HG02981 (cell line): Measurements from ENCODE around the gene TIMM9.
"Not testable (repeated sequence)": the region's sequence is repeated elsewhere in the genome, so short reads cannot be mapped to it uniquely, and the experiment has no call there.

ENCODE experiments used
- ATAC-seq: cut with Tn5 transposase; IDR thresholded peaks from one replicate; pipeline ENCODE4 v1.9.1; 2021; ENCODE audit warnings: mild to moderate bottlenecking, moderate library complexity; ENCODE audit not compliant: unreplicated experiment

The TIMM9 gene, protein sequence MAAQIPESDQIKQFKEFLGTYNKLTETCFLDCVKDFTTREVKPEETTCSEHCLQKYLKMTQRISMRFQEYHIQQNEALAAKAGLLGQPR

DNA sequence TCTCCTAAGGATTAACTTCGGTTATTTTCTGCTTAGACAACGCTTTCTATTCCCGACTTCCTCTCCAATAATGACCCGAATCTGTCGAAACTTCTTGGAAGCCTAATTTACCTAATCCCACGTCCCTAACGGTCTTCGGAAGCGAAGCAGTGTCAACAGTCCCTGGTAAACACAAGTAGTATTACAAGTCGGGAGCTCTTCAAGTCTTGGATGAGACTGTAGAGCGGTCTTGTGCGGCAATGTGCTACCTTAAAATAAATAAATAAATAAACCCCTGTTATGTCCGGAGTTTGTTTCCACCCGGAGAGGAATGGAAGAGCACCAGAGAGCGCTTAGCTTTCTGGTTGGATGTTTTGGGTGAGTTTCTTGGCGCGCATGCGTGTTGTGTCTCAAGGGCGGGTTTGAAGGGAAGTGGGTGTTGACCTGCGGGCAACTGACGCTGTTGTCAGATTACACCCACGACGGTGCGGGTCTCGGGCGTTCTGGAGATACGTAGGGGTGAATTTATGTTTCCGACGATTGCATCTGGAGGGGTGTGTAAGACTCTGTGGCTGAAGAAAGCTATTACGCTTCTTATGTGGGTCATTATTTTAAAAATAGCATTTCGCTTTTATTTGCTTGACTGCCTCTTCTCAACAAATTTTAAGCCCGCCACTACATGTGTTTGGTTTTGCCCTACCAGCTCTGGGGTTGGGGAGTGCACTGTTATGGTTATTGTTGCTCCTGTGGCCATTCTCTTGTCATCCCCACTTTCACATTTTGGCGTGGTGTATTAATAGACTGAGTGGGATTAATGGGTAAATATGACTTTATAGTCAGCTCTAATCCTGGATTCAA, at the start of gene TIMM9, which contains the start of gene KIAA0586:
TSS of gene TIMM9 (minus strand) at position 251 of the 837 bp plus-strand sequence. CDS start 15,586 bp downstream, outside the sequence.
TSS of gene KIAA0586 (plus strand) at position 439 of the 837 bp plus-strand sequence. CDS start 546 bp downstream, outside the sequence.
- peak; percentile 91 for ATAC-seq

DNA sequence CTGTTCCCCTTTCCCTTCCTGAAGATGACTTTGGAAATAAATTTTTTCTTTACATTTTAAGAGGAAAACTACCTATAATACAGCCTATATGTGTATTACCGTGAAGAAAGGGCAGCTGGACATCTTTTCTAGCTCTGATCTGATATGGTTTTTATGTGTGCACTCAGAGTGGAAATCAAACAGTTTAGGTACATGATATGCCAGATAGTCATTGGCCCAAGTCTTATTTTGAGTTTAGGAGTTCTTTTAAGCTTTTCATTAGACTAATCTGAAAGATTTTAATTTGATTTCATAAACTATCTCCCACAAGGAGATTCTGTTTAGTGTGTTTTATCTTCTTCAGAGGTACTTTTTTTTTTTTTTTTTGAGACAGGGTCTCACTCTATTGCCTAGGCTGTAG, 49.0 kb upstream of the TIMM9 start:
- ATAC-seq = no peak

GRCh38 chr14:58469309-58469708, 42.0 kb upstream of the TIMM9 start:
- no peak for ATAC-seq

DNA sequence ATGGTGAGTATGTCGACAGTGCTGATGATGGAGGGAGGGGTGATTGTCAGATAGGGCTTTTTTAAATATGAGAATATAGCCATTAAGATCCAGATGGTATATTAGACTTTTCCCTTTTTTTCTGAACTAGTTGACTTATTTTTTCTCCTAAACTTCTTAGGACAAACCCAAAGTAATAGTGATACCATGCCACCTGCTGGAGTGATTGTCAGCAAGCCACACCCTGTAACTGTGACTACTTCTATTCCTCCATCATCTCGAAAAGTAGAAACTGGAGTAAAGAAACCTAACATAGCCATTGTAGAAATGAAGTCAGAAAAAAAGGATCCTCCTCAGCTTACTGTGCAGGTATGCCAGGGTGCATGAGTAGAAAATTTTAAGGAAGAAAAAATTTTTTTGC, 40.2 kb upstream of the TIMM9 start:
- no peak for ATAC-seq

- ATAC-seq = no peak
Measured at GRCh38 chr14:58466459-58466858, 39.1 kb upstream of the TIMM9 start.

DNA sequence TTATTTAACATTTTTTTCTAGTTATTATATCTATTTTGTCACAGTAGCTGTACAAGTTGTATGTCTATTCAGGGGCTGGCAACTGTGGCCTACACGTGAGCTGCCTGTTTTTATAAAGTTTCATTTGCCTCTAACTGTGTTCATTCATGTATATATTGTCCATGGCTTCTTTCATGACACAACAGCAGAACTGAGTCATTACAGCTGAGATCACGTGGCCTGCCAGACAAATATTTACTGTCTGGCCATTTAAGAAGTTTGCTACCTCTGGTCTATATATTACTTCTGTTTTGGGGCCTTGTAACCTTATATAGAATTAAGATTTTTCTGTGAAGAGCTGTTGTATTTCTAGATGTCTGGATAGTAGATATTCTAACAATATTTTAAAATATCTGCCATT, 38.1 kb upstream of the TIMM9 start:
- ATAC-seq = no peak

DNA sequence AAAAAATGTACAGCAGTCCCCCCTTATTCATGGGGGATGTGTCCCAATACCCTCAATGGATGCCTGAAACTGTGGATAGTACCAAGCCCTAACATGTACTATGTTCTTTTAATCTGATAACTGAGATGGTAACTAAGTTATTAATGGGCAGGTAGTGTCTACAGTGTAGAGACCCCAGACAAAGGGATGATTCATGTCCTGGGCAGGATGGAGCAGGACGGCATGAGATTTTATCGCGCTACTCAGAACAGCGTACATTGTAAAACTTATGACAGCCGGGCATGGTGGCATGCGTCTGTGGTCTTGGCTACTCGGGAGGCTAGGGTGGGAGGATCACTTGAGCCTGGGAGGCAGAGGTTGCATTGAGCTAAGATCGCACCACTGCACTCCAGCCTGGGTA, 37.3 kb upstream of the TIMM9 start:
- no peak for ATAC-seq

DNA sequence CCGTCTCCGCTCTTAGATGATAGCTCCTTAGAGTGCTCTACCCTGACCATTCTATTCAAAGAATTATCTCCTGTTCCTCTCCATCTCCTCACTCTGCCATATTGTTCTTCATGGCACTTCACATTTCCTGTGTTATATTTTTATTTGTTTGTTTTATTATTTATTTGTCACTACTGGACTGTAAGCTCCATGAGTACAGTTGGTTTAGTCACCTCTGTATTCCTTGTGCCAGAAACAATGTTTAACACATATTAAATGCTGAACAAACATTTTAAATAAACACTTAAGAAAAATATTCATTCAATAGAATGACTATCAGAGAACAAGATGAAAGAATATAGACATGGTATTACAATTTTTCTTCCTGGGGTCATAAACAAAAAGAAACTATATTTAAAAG, 35.8 kb upstream of the TIMM9 start:
- ATAC-seq = no peak

DNA sequence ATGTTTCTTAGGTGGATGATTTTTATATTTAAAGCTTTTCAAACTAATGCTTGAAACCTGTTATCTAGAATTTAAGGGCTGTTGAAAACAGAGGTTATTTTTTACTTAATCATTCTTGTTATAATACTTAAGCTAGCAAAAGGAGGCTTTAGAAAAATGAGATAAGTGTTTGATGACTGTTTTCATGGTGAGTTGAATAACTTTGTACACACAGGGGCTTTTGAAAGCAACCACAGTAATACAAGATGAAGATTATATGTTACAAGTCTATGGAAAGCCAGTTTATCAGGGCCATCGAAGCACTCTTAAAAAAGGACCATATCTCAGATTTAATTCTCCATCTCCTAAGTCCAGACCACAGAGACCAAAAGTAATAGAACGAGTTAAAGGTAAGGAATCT, 33.4 kb upstream of the TIMM9 start:
- no peak for ATAC-seq

DNA sequence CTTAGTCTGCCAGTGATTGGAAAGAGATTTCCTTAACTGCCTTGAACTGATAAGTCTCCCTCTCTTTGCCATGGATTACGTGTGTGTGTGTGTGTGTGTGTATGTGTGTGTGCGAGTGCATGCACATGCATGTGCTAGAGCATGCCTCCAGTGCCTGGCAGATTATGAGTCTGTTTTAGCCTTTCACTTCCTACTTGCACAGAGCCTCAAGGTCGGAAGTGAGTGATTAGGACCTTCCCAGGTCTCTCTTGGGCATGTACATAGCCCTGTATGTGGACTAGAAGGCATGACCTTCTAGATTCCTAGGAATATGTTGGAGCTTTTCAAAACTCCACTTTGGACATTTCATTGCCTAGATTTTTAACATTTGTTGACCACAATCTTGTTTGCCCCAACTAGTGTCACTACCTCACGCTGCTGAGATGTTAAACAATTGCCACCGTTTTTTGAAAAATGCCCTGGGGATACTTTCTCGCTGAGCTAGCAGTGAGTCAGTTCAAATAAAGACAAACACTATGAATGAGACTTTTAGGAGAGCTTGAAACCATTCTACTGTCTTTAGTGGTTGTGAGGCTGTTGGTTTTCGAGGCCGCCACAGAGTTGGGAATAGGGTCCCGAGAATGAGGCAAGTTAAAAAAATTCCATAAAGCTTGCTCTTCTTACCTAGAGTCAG, 28.4 kb upstream of the TIMM9 start:
- no peak for ATAC-seq

DNA sequence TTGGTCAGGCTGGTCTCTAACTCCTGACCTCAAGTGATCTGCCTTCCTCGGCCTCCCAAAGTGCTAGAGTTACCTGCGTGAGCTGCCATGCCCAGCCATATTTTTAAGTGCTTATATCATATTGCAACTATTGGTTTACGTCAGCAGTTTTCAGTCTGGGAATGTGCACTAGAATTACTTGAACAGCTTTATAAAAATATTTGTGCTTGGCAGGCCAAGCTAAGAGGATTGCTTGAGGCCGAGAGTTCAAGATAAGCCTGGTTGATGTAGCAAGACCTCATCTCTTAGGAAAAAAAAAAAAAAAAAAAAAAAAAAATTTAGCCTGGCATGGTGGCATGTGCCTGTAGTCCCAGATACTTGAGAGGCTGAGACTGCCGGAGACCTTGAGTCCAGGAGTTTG, 17.3 kb upstream of the TIMM9 start:
- ATAC-seq = no peak

- ATAC-seq = no peak
Measured at GRCh38 chr14:58439476-58439875, 12.1 kb upstream of the TIMM9 start.

DNA sequence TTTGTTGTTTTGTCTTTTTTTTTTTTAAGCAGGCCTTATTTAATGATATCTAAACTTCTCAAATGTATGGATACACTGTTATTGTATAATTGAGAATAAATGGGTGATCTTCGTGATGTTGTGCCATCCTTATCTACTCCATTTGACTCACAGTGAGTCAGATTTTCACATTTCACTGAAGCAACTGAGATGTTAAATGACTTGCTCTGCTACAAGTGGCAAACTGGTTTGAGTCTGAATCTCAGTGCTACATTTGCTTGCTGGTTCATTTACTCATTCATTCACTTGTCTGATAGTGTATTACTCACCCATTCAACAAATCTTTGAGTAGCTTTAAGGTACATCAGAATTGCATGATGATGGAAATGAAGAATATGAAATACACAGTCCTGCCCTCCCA, 2.8 kb upstream of the TIMM9 start:
- no peak for ATAC-seq

DNA sequence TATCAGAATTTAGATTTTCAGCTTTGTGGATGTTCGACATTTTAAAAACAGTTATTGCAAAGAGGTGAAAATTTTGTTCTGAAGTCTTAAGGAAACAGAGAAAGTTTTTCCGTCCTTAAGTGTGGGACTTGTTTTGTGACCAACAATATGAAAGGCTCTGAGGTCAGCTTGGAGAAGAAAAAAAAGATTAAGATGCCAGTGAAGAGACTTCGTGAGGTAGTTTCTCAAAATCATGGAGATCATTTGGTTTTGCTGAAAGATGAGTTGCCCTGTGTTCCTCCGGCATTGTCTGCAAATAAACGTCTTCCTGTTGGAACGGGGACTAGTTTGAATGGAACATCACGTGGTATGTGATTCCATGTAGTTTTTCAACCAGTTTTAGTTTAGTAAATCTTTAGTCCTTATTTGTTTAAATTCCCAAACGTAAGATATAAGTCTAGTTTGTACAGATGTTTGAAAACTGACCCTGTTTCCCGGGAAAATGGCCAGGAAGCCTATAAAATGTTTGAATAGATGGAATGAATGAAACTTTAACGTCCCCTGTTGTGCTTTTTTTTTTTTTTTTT, 870 bp upstream of the TIMM9 start:
- no peak for ATAC-seq

DNA sequence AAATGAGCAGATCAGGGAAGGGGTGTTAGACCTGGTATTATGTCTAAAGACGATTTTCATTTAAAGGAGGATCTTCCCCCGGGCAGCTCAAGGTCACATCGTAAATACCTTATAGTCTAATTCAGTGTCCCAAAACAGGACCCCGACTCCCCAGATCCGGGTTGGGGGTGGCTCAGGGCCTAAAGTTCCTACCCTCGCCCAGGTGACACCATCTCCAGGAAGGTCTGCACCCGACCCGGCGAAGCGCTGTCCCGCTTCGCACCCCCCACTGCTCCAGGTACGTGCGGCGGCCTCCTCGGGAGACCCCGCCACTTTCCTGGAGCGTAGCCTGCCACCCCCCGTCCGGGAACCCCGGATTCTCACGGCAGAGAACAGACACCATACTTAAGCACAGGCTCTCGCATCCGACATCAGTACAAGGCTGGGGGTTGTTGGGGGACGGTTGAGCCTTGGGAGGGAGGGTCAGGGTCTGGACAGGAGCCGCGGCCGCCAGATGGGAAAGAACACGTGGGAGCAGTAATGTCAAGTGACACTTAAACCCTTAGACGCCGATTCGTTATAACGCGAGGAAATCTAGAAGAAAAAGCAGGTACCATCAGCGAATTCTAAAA, 556 bp downstream of the TIMM9 start:
- peak; percentile 28 for ATAC-seq

DNA sequence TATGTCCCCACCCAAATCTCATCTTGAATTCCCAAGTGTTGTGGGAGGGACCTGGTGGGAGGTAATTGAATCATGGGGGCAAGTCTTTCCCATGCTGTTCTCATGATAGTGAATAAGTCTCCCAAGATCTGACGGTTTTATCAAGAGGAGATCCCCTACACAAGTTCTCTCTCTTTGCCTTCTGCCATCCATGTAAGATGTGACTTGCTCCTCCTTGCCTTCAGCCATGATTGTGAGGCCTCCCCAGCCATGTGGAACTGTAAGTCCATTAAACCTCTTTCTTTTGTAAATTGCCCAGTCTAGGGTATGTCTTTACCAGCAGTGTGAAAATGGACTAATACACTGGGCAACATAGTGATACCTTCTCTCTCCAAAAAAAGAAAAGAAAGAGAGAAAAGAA, 10.4 kb downstream of the TIMM9 start:
- ATAC-seq = not testable (repeated sequence)

GRCh38 chr14:58415636-58416547, 11.4 kb downstream of the TIMM9 start:
- ATAC-seq = no peak

GRCh38 chr14:58414845-58415244, 12.5 kb downstream of the TIMM9 start:
- no peak for ATAC-seq

DNA sequence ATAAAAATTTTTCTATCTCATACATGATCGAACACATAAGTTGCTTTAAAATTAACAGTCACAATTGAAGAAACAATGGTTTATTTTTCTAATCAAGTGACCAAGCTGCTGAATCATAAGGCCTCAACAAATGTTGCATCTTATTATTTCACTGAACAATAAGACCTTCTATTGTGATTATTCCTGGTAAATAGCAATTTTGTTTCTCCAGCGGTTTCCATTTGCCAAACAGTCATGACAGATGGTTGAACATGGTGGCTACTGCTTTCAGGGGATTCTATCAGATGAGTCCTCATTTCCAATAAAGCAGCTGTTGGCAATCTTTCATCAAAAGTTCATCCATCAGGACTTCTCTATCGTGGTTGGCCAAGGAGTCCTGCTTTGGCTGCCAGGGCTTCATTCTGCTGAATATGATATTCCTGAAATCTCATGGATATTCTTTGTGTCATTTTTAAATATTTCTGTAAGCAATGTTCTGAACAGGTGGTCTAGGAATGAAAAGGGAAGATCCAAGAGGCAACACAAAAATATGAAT, 18.6 kb downstream of the TIMM9 start:
- no peak for ATAC-seq

DNA sequence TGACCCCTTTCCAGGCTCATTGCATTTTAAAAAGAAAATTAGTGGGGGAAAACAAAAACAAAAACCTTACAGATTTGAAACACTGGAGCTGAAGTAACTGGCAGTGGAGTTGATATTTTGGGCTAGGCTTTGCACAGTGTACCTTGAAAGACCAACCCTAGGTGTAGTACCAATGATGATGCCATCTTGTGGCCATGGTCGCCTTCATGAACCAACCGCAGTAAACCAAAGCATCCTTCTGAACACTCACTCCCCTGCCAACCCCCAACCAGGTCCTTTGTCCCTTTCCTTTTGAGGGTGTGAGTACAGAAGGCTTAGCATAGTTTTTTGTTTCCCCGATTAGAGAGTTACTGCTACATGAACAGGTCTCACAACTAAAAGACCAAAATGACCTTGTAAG, 25.7 kb downstream of the TIMM9 start:
- ATAC-seq = no peak
